Spinal cord (tissue), 10 donors: ENCODE results near the gene SMIM24. TPM values are rescaled to one million over a fixed set of nuclear protein-coding genes. Genes with fewer than 3 reads are reported as not detected.
"Not testable (repeated sequence)": the region's sequence is repeated elsewhere in the genome, so short reads cannot be mapped to it uniquely, and the experiment has no call there.

ENCODE experiments used
- DNase-seq, 6 donors: peaks; one replicate each; pipeline versions ENCODE4 v3.0.0 to v3.0.0-alpha.2; 2013 to 2015; ENCODE audit warnings: low spot score in 6 of 6, low read depth in 4 of 6
- H3K27ac ChIP-seq: one replicate; pipeline ENCODE4 v1.5.1; 2013; ENCODE audit warnings: low read depth, low read length, control low read depth
- H3K27me3 ChIP-seq: one replicate; pipeline ENCODE4 v1.6.1; 2013; ENCODE audit warnings: low read length; ENCODE audit not compliant: control insufficient read depth, insufficient read depth
- H3K36me3 ChIP-seq: one replicate; pipeline ENCODE4 v1.6.1; 2013; ENCODE audit warnings: low read length; ENCODE audit not compliant: control insufficient read depth, insufficient read depth
- H3K4me1 ChIP-seq: one replicate; pipeline ENCODE4 v1.6.1; 2013; ENCODE audit warnings: low read length; ENCODE audit not compliant: control insufficient read depth, insufficient read depth
- H3K4me3 ChIP-seq: one replicate; pipeline ENCODE4 v1.5.1; 2013; ENCODE audit warnings: low read depth, low read length, control low read depth
- H3K9me3 ChIP-seq: one replicate; pipeline ENCODE4 v1.6.1; 2013; ENCODE audit warnings: low read length; ENCODE audit not compliant: control insufficient read depth, insufficient read depth
- WGBS: methylation state at CpG from one replicate; pipeline ENCODE4 v1.1.5; 2013; ENCODE audit warnings: missing lambda C conversion rate; ENCODE audit not compliant: insufficient coverage; 5-methylcytosine and 5-hydroxymethylcytosine counted together
- polyA plus RNA-seq, 2 donors: library from polyadenylated mRNA; unstranded; fragments of 120-200 nt; gene quantifications; one replicate each; pipeline ENCODE4 v1.2.1, GENCODE V29; 2013; ENCODE audit not compliant: insufficient read length in 2 of 2
- total RNA-seq, 2 donors: library from RNA; depleted of rRNA in 1 of 2; stranded (reverse); fragments of 120-200 nt in 1 of 2; fragments of >200 nt in 1 of 2; gene quantifications; one replicate each; pipeline versions ENCODE4 v1.2.3 to v1.2.4, GENCODE V29; 2013 to 2014
- donor health status: healthy.

The SMIM24 gene
- total and polyA plus RNA-seq, 4 donors = 0.94 to 3.6 (median 2.8) TPM; not detected in 1

DNA sequence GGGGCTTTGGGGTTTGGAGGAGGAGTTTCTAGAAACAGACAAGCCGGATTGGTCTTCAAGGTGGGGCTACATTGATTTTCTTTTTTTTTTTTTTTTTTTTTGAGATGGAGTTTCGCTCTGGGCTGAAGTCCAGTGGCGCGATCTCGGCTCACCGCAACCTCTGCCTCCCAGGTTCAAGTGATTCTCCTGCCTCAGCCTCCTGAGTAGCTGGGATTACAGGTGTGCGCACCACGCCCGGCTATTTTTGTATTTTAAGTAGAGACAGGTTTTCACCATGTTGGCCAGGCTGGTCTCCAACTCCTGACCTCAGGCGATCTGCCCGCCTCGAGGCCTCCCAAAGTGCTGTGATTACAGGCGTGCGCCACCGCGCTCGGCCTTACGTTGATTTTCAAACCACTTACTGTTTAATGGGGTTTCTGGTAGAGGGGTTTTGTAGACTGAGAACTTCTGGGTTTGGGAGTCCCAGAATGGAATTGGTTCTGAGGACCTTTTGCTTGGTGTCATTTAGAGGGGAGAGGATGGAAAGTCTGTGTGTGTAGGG is 27.9 kb upstream of the SMIM24 start:
- not testable (repeated sequence) for DNase-seq, H3K27me3 ChIP-seq, H3K27ac ChIP-seq, H3K4me3 ChIP-seq, H3K9me3 ChIP-seq
- 95% methylated on average over 5 of the region's 18 CpGs for WGBS
- Histone ChIP-seq H3K4me1 (peaks cover 66% of the 10 kb centered on the region), H3K36me3 (peaks cover 54% of the 10 kb centered on the region)

DNA sequence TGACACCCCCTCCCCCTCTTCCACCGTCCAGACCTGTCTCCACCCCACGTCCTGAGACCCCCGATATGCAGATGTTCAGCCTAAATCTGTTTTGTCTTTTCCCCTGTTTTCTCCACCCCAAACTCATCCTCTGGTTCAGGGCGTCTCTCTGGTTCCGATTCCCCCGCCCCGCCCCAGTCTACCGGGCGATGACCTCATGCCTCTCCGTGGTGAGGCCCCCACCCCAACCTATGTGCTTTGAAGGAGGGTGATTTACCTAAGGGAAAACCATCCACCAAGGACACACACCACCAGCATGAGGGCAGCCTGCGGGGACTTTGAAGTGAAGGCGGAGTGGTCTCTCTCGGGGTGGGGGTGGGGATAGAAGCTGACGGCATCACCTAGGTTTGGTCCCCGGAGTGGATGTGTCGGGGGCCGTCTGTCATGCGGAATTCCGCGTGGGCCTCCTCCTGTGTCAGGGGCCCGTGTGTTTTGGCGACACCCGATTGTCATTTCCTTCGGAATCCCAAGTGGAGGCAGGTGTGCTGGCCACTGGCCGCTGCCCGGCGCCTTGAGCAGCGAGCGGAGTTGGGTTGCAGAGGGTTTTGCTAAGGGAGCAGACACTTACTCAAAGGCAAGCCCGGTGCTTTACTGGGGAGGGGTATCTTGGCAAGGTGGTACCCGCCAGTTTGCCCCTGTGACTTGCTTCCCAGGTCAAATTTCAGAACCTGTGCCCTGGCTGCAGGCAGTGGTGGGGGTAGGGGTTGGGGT is 27.2 kb upstream of the SMIM24 start:
- H3K27me3 ChIP-seq = no peaks in the 10 kb centered on the region
- 15% methylated on average over 23 of the region's 31 CpGs for WGBS
- H3K4me3 ChIP-seq = peak overlapping the region; percentile 86
- peaks cover 59% of the 10 kb centered on the region for H3K4me1 ChIP-seq
- no peaks in the 10 kb centered on the region for H3K9me3 ChIP-seq
- H3K36me3 ChIP-seq = peaks cover 48% of the 10 kb centered on the region
- peak overlapping the region; percentile 4 for H3K27ac ChIP-seq
- peak in 2 of 6 donors; percentile 31 to 39 for DNase-seq

- WGBS = under 1% methylated on average over 61 of the region's 69 CpGs
- H3K4me3 ChIP-seq = peak overlapping the region; percentile 86
- no peaks in the 10 kb centered on the region for H3K27me3 ChIP-seq
- H3K9me3 ChIP-seq = no peaks in the 10 kb centered on the region
- peak in 2 of 6 donors; percentile 23 to 33 for DNase-seq
- peaks cover 39% of the 10 kb centered on the region for H3K36me3 ChIP-seq
- peaks cover 50% of the 10 kb centered on the region for H3K4me1 ChIP-seq
- peak overlapping the region; percentile 4 for H3K27ac ChIP-seq
Observed at GRCh38 chr19:3506384-3507340, 26.3 kb upstream of the SMIM24 start.

DNA sequence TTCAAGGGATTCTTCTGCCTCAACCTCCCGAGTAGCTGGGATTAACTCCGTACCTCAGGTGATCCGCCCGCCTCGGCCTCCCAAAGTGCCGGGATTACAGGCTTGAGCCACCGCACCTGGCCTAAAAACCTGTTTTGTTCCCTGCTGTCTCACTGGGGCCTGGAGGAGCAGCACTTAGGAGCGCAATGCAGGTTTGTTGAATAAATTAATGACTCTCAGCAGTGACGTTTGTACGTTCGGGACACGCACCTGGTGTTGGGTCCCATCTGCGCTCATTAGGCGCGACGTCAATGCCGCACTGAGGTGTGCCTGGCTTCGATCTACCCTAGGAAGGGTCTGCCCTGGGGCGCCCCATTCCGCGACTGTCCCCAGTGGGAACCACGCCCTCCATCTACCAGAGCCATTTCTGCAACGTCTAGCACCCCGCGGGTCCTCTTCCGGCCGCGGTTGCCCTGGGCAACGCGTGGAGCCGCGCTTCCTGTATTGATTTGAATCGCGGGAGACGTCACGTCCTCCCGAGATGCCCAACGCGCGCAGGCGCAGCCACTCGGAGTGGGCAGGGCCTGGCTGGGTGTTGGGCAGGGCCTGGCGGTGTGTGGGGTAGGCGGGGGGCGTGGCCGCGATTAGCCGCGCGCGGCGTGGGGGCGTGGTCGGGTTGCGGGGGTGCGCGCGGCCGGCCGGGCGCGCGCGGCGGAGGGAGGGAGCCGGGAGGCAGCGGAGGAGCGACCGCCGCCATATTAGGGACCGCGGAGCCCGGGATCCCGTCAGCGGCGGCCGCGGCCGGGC is 25.5 kb upstream of the SMIM24 start, which contains the start of gene FZR1:
Gene FZR1 (plus strand): TSS at position 714 of the 786 bp plus-strand sequence. CDS start 16,679 bp downstream, outside the sequence.
- peak; percentile 94 to 99 (median 98) for DNase-seq
- peaks cover 30% of the 10 kb centered on the region for H3K36me3 ChIP-seq
- H3K9me3 ChIP-seq = no peaks in the 10 kb centered on the region
- H3K27me3 ChIP-seq = no peaks in the 10 kb centered on the region
- H3K4me1 ChIP-seq = peaks cover 44% of the 10 kb centered on the region
- peak within 1 kb of the TSS; percentile 83 for H3K27ac ChIP-seq
- 2% methylated on average over 79 of the region's 79 CpGs for WGBS
- peak within 1 kb of the TSS; percentile 89 for H3K4me3 ChIP-seq

GRCh38 chr19:3504735-3505134 is 24.4 kb upstream of the SMIM24 start:
- DNase-seq = no peak
- Histone ChIP-seq H3K9me3 (no peaks in the 10 kb centered on the region), H3K27me3 (no peaks in the 10 kb centered on the region), H3K4me3 (no peak overlapping the region), H3K27ac (no peak overlapping the region), H3K36me3 (peaks cover 20% of the 10 kb centered on the region), H3K4me1 (peaks cover 42% of the 10 kb centered on the region)
- WGBS = 84% methylated on average over 4 of the region's 5 CpGs

GRCh38 chr19:3503036-3503572 is 22.8 kb upstream of the SMIM24 start:
- H3K36me3 ChIP-seq = peaks cover 3% of the 10 kb centered on the region
- H3K27ac ChIP-seq = no peak overlapping the region
- no peak for DNase-seq
- WGBS = 92% methylated on average over 13 of the region's 13 CpGs
- H3K4me3 ChIP-seq = no peak overlapping the region
- H3K27me3 ChIP-seq = no peaks in the 10 kb centered on the region
- peaks cover 34% of the 10 kb centered on the region for H3K4me1 ChIP-seq
- no peaks in the 10 kb centered on the region for H3K9me3 ChIP-seq

GRCh38 chr19:3501780-3502179 is 21.5 kb upstream of the SMIM24 start:
- no peak for DNase-seq
- no peak overlapping the region for H3K4me3 ChIP-seq
- no peaks in the 10 kb centered on the region for H3K9me3 ChIP-seq
- peaks cover 16% of the 10 kb centered on the region for H3K36me3 ChIP-seq
- peaks cover 22% of the 10 kb centered on the region for H3K4me1 ChIP-seq
- no peak overlapping the region for H3K27ac ChIP-seq
- 100% methylated on average over 2 of the region's 3 CpGs for WGBS
- no peaks in the 10 kb centered on the region for H3K27me3 ChIP-seq

DNA sequence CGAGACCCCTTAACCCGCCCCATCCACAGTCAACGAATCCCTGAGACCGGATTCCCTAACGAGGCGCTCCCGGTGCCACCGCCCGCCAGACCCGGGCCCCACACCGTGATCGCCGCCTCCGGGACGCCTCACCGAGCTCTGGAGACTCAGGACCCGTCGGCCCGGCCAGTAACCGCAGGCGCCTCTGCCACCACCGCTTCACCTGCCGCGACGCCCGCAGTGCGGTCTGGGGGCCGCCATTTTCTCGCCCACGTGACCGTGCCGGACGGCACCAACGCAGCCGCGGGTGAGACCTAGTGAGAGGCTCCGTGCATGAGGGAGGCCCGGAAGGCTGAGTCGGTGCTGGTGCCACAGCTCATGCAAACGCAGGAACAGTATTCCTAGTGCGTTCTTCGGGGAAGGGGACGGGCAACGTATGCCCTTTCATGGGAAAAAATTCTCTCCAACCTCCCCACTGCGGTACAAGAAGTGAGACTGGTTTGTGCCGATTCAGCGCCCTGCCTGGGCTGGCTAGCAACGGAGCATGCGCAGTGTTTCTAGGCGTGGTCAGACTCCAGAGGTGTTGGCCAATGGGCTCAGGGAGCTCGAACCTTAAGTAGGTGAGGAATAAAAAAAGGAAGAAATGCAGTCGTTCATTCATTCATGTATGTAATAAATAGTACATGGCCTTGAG is 20.2 kb upstream of the SMIM24 start, which contains the start of gene DOHH:
Gene DOHH (minus strand): TSS at position 246 of the 673 bp plus-strand sequence. CDS start 3,860 bp downstream, outside the sequence.
- 0% methylated on average over 50 of the region's 52 CpGs for WGBS
- peak within 1 kb of the TSS; percentile 92 for H3K27ac ChIP-seq
- H3K4me1 ChIP-seq = peaks cover 16% of the 10 kb centered on the region
- H3K4me3 ChIP-seq = peak within 1 kb of the TSS; percentile 87
- no peaks in the 10 kb centered on the region for H3K9me3 ChIP-seq
- peak; percentile 93 to 99 (median 95) for DNase-seq
- H3K27me3 ChIP-seq = no peaks in the 10 kb centered on the region
- peaks cover 25% of the 10 kb centered on the region for H3K36me3 ChIP-seq
